KBM-7 (cell line): ENCODE measurements around the gene PTOV1.

Experiments
- DNase-seq: peaks from one replicate; pipeline ENCODE4 v3.0.0-alpha.2; 2015
- in situ Hi-C: fragments of 300-500 bp; cut with MboI; formaldehyde crosslinking; loops from 2 replicates; pipeline ENCODE4 v1.14.3; 2020; ENCODE audit warnings: low sequenced_read_pairs, low pct_unique_long_range_greater_than_20kb, mixed read lengths

PTOV1 gene

GRCh38 chr19:49855676-49856573 lies 5.0 kb downstream of the PTOV1 start:
- no peak for DNase-seq
- in situ Hi-C loops: no loop called here

GRCh38 chr19:49856574-49857021 lies 5.6 kb downstream of the PTOV1 start:
- in situ Hi-C loops: no loop called here
- no peak for DNase-seq

GRCh38 chr19:49857061-49857837 lies 6.3 kb downstream of the PTOV1 start:
- DNase-seq: no peak
- in situ Hi-C loops: no loop called here

- DNase-seq: no peak
- in situ Hi-C loops: no loop called here
Measured at GRCh38 chr19:49857838-49858087, 6.8 kb downstream of the PTOV1 start.

GRCh38 chr19:49858088-49858985 lies 7.4 kb downstream of the PTOV1 start:
- in situ Hi-C loops: no loop called here
- no peak for DNase-seq

GRCh38 chr19:49859682-49860335 lies 8.8 kb downstream of the PTOV1 start:
- DNase-seq: no peak
- in situ Hi-C loops: no loop called here

GRCh38 chr19:49860336-49861102 lies 9.6 kb downstream of the PTOV1 start:
- DNase-seq: no peak
- in situ Hi-C loops: no loop called here

GRCh38 chr19:49861107-49861506 lies 10.1 kb downstream of the PTOV1 start:
- no peak for DNase-seq
- in situ Hi-C loops: no loop called here

- in situ Hi-C loops: no loop called here
- no peak for DNase-seq
Measured at GRCh38 chr19:49861541-49862378, 10.8 kb downstream of the PTOV1 start.

- DNase-seq: peak; percentile 37
- in situ Hi-C loops: no loop called here
Measured at GRCh38 chr19:49862391-49863253, 11.7 kb downstream of the PTOV1 start.

GRCh38 chr19:49863254-49863934 lies 12.4 kb downstream of the PTOV1 start:
- in situ Hi-C loops: no loop called here
- DNase-seq: no peak

- in situ Hi-C loops: no loop called here
- DNase-seq: no peak
Measured at GRCh38 chr19:49863935-49864320, 13.0 kb downstream of the PTOV1 start.

GRCh38 chr19:49864890-49865289 lies 13.9 kb downstream of the PTOV1 start:
- in situ Hi-C loops: no loop called here
- no peak for DNase-seq

- DNase-seq: peak; percentile 95
- in situ Hi-C loops: no loop called here
Measured at GRCh38 chr19:49866933-49867782, 16.2 kb downstream of the PTOV1 start, which contains the start of gene PNKP. Gene PNKP (minus strand): TSS chr19:49867576. CDS start chr19:49867204, 372 bp downstream.

GRCh38 chr19:49869009-49869483 lies 18.1 kb downstream of the PTOV1 start:
- no peak for DNase-seq
- in situ Hi-C loops: no loop called here
